ENCODE data around the gene MTARC1.

The MTARC1 gene

DNA sequence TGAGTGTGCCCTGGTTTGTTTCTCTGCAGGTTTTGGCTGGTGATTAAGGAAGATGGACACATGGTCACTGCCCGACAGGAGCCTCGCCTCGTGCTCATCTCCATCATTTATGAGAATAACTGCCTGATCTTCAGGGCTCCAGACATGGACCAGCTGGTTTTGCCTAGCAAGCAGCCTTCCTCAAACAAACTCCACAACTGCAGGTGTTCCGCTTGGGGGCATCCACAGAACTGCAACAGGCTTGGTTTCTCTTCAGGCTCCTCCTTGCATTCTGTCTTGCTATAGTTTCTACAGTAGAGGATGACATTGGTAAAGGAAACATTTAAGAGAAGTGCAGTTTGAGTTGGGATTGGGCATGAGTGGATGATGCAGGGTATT lies 31.8 kb upstream of the MTARC1 start:
- no peak for TF ChIP-seq NFRKB (IDR thresholded peaks at IDR 0.05)
- TF ChIP-seq ELF4 (IDR thresholded peaks at IDR 0.05) = no peak
- TF ChIP-seq CTBP1 (IDR thresholded peaks at IDR 0.05; ENCODE audit: borderline replicate concordance) = no peak
- no peak for TF ChIP-seq FOXK2 (IDR thresholded peaks at IDR 0.05)
- no peak for TF ChIP-seq ZNF384 (IDR thresholded peaks at IDR 0.05)
- DNase-seq (ENCODE audit: extremely low spot score) = no peak
- ChIA-PET POLR2A (no interaction called here), CTCF (no interaction called here)

DNA sequence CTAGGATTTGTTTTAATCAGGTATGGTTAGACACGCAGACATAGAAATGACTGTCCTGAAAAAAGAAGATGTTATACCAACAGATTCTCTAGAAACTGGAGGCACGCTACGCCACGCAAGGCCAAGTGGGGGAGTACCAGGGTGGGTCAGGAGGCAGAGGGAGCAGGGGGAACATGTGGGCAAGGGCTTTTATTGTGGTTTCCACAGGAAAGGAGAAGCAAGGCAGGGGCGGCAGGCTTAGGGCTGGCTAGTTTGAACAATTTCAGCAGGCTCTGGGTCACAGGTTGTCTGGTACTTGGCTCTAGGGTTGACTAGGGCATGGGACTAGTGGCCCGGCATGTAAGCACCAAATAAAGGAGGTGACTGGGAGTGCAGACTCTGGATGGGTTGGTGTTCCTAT lies 31.4 kb upstream of the MTARC1 start:
- TF ChIP-seq FOXK2 (IDR thresholded peaks at IDR 0.05) (no peak), ZNF384 (IDR thresholded peaks at IDR 0.05) (no peak), FOXA1 (IDR thresholded peaks at IDR 0.05) (no peak), FOXM1 (IDR thresholded peaks at IDR 0.05; ENCODE audit: borderline replicate concordance) (no peak), ARNT (IDR thresholded peaks at IDR 0.05) (no peak), HDGF (IDR thresholded peaks at IDR 0.05; ENCODE audit: borderline replicate concordance) (no peak), ELF4 (IDR thresholded peaks at IDR 0.05) (no peak), BHLHE40 (IDR thresholded peaks at IDR 0.05; ENCODE audit: borderline replicate concordance) (no peak), NFRKB (IDR thresholded peaks at IDR 0.05) (no peak), SP1 (IDR thresholded peaks at IDR 0.05) (no peak), L3MBTL2 (conservative IDR thresholded peaks at IDR 0.05) (no peak)
- TF ChIP-seq, protein P1, sequence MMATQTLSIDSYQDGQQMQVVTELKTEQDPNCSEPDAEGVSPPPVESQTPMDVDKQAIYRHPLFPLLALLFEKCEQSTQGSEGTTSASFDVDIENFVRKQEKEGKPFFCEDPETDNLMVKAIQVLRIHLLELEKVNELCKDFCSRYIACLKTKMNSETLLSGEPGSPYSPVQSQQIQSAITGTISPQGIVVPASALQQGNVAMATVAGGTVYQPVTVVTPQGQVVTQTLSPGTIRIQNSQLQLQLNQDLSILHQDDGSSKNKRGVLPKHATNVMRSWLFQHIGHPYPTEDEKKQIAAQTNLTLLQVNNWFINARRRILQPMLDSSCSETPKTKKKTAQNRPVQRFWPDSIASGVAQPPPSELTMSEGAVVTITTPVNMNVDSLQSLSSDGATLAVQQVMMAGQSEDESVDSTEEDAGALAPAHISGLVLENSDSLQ (IDR thresholded peaks at IDR 0.05) = no peak
- no peak for DNase-seq (ENCODE audit: extremely low spot score)
- POLR2A ChIA-PET = interaction anchor here (1.4 kb wide), 1 partner anchor 32 kb away, joined by 3 read pairs; the partner anchor contains the start of gene MTARC1
- CTCF ChIA-PET = no interaction called here

DNA sequence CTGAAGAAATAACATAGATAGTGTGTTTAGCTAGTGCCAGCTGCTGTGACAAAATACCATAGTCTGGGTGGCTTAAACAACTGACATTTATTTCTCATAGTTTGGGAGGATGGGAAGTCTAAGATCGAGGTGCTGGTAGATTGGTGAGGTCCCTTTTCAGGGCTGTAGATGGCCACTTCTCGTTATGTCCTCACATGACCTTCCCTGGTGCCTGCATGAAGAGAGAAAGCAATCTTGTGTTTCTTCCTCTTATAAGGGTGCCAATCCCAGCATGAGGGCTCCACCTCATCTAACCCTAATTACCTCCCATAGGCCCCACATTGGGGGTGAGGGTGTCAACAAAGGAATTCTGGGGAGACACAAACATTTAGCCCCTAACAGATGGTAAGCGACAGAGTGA lies 29.3 kb upstream of the MTARC1 start:
- no peak for TF ChIP-seq HDGF (IDR thresholded peaks at IDR 0.05; ENCODE audit: borderline replicate concordance)
- TF ChIP-seq FOXA1 (IDR thresholded peaks at IDR 0.05) = no peak
- no peak for TF ChIP-seq ARNT (IDR thresholded peaks at IDR 0.05)
- no peak for TF ChIP-seq ZNF384 (IDR thresholded peaks at IDR 0.05)
- TF ChIP-seq ELF4 (IDR thresholded peaks at IDR 0.05) = no peak
- no peak for TF ChIP-seq L3MBTL2 (conservative IDR thresholded peaks at IDR 0.05)
- TF ChIP-seq LEF1 (IDR thresholded peaks at IDR 0.05; ENCODE audit: borderline replicate concordance) = no peak
- TF ChIP-seq SP1 (IDR thresholded peaks at IDR 0.05) = no peak
- no peak for TF ChIP-seq NFRKB (IDR thresholded peaks at IDR 0.05)
- TF ChIP-seq BHLHE40 (IDR thresholded peaks at IDR 0.05; ENCODE audit: borderline replicate concordance) = no peak
- DNase-seq (ENCODE audit: extremely low spot score) = no peak
- POLR2A ChIA-PET = interaction anchor here (1.5 kb wide), 1 partner anchor 9 kb away, joined by 5 read pairs; the partner anchor contains the start of gene MTARC2
- CTCF ChIA-PET = interaction anchor here (0.6 kb wide), 1 partner anchor 32 kb away, joined by 4 read pairs; no protein-coding TSS in a partner anchor

DNA sequence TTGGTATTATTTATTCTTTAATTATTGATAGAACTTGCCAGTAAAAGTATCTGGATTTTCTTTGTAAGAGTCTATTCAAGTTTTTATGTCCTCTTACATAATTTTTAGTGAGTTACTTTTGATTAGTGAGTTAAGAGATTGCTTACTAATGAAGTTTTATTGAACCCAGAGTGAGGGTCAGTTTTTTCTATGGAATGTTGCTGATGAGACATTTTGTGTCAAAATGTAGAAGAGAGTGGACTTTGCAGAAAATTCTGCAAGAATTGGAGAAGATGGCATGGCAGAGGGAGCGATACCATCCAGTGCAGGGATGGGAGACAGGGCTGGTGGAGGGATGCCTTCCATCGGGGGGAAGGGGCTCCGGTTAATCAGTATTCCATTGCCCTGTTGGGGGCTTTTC lies 27.6 kb upstream of the MTARC1 start:
- ChIA-PET CTCF (interaction anchor here (0.8 kb wide), 1 partner anchor 17 kb away, joined by 3 read pairs; no protein-coding TSS in a partner anchor), POLR2A (interaction anchor here (1.2 kb wide), 1 partner anchor 11 kb away, joined by 3 read pairs; the partner anchor contains the start of gene MTARC2)
- no peak for DNase-seq (ENCODE audit: extremely low spot score)
- TF ChIP-seq TARDBP (IDR thresholded peaks at IDR 0.05) (no peak), SUZ12 (IDR thresholded peaks at IDR 0.05) (no peak), LEF1 (IDR thresholded peaks at IDR 0.05; ENCODE audit: borderline replicate concordance) (no peak), ZNF384 (IDR thresholded peaks at IDR 0.05) (no peak), BHLHE40 (IDR thresholded peaks at IDR 0.05; ENCODE audit: borderline replicate concordance) (no peak), L3MBTL2 (conservative IDR thresholded peaks at IDR 0.05) (no peak), CTBP1 (IDR thresholded peaks at IDR 0.05; ENCODE audit: borderline replicate concordance) (no peak)

DNA sequence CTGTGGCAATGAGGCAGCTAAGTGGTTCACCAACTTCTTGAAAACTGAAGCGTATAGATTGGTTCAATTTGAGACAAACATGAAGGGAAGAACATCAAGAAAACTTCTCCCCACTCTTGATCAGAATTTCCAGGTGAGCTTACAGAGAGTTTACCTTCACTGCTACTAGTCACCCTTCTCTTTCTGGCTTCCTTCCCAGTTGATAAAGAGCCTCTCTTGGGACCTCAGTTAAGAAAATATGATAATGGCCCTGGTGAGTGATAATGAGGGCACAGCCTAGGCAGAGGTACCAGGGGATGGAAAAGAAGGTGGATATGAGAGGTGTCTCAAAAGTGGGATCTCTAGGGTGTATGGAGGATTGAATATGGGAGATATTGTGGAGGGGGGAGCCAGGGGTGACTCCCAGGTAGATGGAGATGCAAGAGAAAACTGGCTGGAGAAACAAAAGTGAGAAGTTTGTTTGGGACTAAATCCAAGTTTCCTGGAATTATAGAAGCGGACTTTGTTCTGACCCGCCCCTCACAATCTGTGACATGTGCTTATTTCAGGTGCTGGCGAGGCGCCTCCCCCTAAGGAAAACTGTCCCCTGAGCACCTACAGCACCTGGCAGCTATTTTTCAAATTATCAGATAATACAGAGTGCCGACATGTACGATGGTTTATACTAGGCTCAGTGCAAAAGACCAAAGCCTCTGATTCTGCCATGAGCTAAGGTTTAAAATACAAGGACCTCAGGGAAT lies 24.9 kb upstream of the MTARC1 start:
- DNase-seq (ENCODE audit: extremely low spot score) = no peak
- ChIA-PET POLR2A (interaction anchor here (3.5 kb wide), 1 partner anchor 13 kb away, joined by 20 read pairs; the partner anchor contains the start of gene MTARC2), CTCF (no interaction called here)
- TF ChIP-seq L3MBTL2 (conservative IDR thresholded peaks at IDR 0.05) = no peak
- TF ChIP-seq ELF4 (IDR thresholded peaks at IDR 0.05) = no peak
- TF ChIP-seq NFRKB (IDR thresholded peaks at IDR 0.05) = no peak
- TF ChIP-seq, protein P1 (IDR thresholded peaks at IDR 0.05) = no peak
- no peak for TF ChIP-seq FOXA1 (IDR thresholded peaks at IDR 0.05)
- TF ChIP-seq HDGF (IDR thresholded peaks at IDR 0.05; ENCODE audit: borderline replicate concordance) = no peak
- TF ChIP-seq LEF1 (IDR thresholded peaks at IDR 0.05; ENCODE audit: borderline replicate concordance) = no peak
- no peak for TF ChIP-seq FOXK2 (IDR thresholded peaks at IDR 0.05)
- TF ChIP-seq CTBP1 (IDR thresholded peaks at IDR 0.05; ENCODE audit: borderline replicate concordance) = no peak
- TF ChIP-seq ARNT (IDR thresholded peaks at IDR 0.05) = no peak
- no peak for TF ChIP-seq BHLHE40 (IDR thresholded peaks at IDR 0.05; ENCODE audit: borderline replicate concordance)
- TF ChIP-seq SUZ12 (IDR thresholded peaks at IDR 0.05) = no peak
- no peak for TF ChIP-seq SP1 (IDR thresholded peaks at IDR 0.05)
- TF ChIP-seq ZNF384 (IDR thresholded peaks at IDR 0.05) = no peak
- TF ChIP-seq FOXM1 (IDR thresholded peaks at IDR 0.05; ENCODE audit: borderline replicate concordance) = no peak
- no peak for TF ChIP-seq TARDBP (IDR thresholded peaks at IDR 0.05)

DNA sequence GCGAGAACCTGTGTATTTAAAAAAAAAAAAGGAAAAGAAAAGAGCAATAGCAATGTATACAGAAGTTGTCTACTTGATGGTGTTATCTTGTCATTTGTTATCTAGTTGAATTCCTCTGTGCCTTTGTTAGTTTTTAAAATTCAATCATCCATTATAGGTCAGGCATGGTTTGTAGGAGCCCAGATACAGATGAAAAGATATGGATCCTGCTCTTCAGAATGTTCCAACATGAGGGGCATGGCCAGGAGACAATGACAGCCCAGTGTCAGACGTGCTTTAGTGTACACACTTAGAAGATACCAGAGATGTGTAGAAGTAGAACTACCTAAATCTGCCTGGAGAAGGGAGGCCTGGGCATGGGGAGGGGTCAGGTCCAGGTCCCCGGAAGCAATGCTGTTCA lies 22.0 kb upstream of the MTARC1 start:
- DNase-seq (ENCODE audit: extremely low spot score) = no peak
- POLR2A ChIA-PET = interaction anchor here (1.1 kb wide), 1 partner anchor 17 kb away, joined by 4 read pairs; the partner anchor contains the start of gene MTARC2
- TF ChIP-seq LEF1 (IDR thresholded peaks at IDR 0.05; ENCODE audit: borderline replicate concordance) (no peak), FOXM1 (IDR thresholded peaks at IDR 0.05; ENCODE audit: borderline replicate concordance) (no peak)
- CTCF ChIA-PET = no interaction called here

Data from HEK293T (cell line).